Measurements from ENCODE around the gene CSHL1.
"Not testable (repeated sequence)": the region's sequence is repeated elsewhere in the genome, so short reads cannot be mapped to it uniquely, and the experiment has no call there.

CSHL1 gene

DNA sequence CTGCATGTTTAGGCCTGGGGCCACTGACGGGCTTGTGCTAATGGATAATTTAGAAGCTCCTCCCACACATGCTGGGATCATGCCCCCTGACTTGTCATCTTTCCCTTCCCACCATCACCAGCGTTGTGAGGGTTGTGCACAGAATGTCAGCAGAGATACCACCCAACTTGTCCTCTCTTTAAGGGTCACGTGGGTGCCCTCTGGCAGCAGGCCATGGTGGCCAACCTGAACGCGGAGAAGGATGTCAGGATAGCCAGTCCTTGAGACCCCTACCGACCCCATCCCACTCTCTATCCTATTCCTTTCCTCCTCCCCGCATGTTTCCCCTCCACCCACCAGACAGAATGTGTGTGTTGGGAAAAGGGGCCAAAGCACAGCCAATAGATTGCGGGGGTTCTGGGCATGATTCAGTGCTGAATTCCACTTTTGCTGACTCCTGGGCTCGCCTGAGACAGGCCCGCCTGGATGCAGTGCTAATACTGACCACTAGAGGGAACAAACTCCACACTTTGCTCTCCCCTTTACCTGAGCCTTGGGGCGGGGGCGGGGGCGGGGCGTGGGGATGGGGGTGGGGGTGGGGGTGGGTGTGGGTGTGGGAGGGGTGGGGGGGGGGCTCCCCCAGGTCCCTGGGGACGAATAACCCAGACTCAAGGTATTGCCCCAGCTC lies 29.0 kb downstream of the CSHL1 start, which contains the start of gene GH2:
TSS of gene GH2 (minus strand) at position 10 of the 667 bp plus-strand sequence. CDS start 143 bp downstream, outside the sequence.
- peak; percentile 88 for DNase-seq

DNA sequence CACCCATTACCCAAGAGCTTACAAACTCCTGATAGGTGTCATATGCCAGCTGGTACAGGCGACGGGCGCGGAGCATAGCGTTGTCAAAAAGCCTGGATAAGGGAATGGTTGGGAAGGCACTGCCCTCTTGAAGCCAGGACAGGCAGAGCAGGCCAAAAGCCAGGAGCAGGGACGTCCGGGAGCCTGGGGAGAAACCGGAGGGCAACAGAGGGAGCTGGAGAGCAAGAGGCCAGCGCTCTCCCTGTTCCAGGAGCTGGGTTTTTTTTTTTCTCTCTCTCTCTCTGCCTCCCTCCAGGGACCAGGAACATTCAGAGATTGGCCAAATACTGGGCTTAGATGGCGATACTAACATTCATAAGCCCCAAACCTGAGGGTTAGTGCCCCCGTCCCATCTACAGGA lies 29.7 kb downstream of the CSHL1 start:
- peak; percentile 93 for DNase-seq

- DNase-seq: no peak
Measured at GRCh38 chr17:63880706-63881105, 30.4 kb downstream of the CSHL1 start.

DNA sequence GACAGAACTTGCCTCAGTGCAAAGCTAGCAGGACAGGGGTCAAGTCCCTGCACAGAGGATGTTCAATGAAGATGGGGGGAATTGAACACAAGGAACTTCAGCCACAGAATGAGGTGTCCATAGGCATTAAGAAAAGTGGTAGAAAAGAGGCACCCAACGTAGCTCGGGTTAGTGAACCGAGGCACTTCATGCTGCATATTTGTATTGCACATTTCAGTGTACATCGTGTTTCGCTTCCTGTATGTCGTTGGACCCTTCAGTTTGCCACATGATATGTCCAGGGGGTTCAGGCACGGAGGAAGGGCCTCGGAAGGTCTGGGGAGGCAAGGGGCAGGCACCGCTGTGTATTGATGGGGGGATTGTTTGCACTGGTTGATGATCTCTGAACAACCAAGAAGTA lies 32.6 kb downstream of the CSHL1 start:
- not testable (repeated sequence) for DNase-seq

DNA sequence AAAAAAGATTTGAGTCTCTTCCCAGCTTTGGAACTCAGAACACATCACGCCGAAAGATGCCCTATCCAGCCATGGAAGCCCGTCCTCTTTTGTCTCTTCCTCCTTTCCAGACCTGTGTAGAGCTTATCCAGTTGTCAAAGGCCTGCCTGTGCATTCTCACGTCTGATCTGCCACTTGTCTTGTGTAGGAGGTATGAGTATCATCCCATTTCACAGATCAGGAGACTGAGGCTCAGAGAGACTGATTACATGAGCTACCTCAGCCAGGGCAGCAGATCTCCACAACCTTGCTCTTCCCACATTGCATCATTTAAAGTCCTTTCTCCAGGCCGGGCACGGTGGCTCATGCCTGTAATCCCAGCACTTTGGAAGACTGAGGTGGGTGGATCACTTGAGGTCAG lies 36.4 kb downstream of the CSHL1 start:
- not testable (repeated sequence) for DNase-seq

- not testable (repeated sequence) for DNase-seq
Measured at GRCh38 chr17:63874061-63874626, 36.9 kb downstream of the CSHL1 start.

DNA sequence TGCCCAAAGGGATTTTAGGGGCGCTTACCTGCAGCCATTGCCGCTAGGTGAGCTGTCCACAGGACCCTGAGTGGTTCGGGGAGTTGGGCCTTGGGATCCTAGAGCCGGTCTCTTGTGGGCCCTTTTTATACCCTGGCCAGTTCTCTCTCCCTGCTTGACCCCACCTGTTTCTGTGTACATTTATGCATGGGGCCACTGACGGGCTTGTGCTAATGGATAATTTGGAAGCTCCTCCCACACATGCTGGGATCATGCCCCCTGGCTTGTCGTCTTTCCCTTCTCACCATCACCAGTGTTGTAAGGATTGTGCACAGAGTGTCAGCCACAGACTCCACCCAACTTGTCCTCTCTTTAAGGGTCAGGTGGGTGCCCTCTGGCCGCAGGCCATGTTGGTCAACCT lies 37.5 kb downstream of the CSHL1 start, which contains the start of gene CSH2:
TSS of gene CSH2 (minus strand) at position 101 of the 400 bp plus-strand sequence. CDS start at position 38, 63 bp downstream.
- DNase-seq: not testable (repeated sequence)

- DNase-seq: not testable (repeated sequence)
Measured at GRCh38 chr17:63871646-63872365, 39.3 kb downstream of the CSHL1 start.

GRCh38 chr17:63870292-63870665 lies 40.8 kb downstream of the CSHL1 start:
- not testable (repeated sequence) for DNase-seq

GRCh38 chr17:63869491-63870291 lies 41.4 kb downstream of the CSHL1 start:
- peak; percentile 82 for DNase-seq

- peak; percentile 66 for DNase-seq
Measured at GRCh38 chr17:63866625-63867024, 44.4 kb downstream of the CSHL1 start.

Data from islet precursor cell (in vitro differentiated cells).